Activated CD4-positive, CD25-positive, alpha-beta regulatory T cell treated with anti-CD3 and anti-CD28 coated beads, Interleukin-2, amount 50 U/mL, for 24 hours (primary cell): Measurements from ENCODE around the gene COPS3.
"Not testable (repeated sequence)": the region's sequence is repeated elsewhere in the genome, so short reads cannot be mapped to it uniquely, and the experiment has no call there.

Experiments
- ATAC-seq, 2 donors: fragments of 150-1000 bp; cut with Tn5 transposase; one replicate each; pipeline ENCODE4 v1.10.0; 2021; ENCODE audit warnings: mild to moderate bottlenecking in 1 of 2, moderate library complexity in 1 of 2

The COPS3 gene

GRCh38 chr17:17301659-17302058 is 20.6 kb upstream of the COPS3 start:
- not testable (repeated sequence) for ATAC-seq

- peak; percentile 44 to 49 for ATAC-seq
Measured at GRCh38 chr17:17300624-17301568, 19.9 kb upstream of the COPS3 start.

GRCh38 chr17:17298108-17298507 is 17.1 kb upstream of the COPS3 start:
- peak; percentile 36 to 55 for ATAC-seq

- no peak for ATAC-seq
Measured at GRCh38 chr17:17297217-17297616, 16.2 kb upstream of the COPS3 start.

GRCh38 chr17:17295141-17295540 is 14.1 kb upstream of the COPS3 start:
- ATAC-seq, result no peak

- no peak for ATAC-seq
Measured at GRCh38 chr17:17289701-17290100, 8.7 kb upstream of the COPS3 start.

- ATAC-seq, result no peak
Measured at GRCh38 chr17:17289086-17289485, 8.0 kb upstream of the COPS3 start.

- no peak for ATAC-seq
Measured at GRCh38 chr17:17285951-17286350, 4.9 kb upstream of the COPS3 start.

GRCh38 chr17:17279316-17279715 is 1.7 kb downstream of the COPS3 start:
- ATAC-seq, result no peak

- not testable (repeated sequence) for ATAC-seq
Measured at GRCh38 chr17:17277431-17277830, 3.6 kb downstream of the COPS3 start.

- no peak for ATAC-seq
Measured at GRCh38 chr17:17275971-17276370, 5.1 kb downstream of the COPS3 start.

GRCh38 chr17:17269926-17270773 is 10.9 kb downstream of the COPS3 start:
- ATAC-seq, result no peak

- no peak for ATAC-seq
Measured at GRCh38 chr17:17264430-17264829, 16.6 kb downstream of the COPS3 start.

GRCh38 chr17:17258998-17259397 is 22.0 kb downstream of the COPS3 start:
- no peak for ATAC-seq

GRCh38 chr17:17258011-17258410 is 23.0 kb downstream of the COPS3 start:
- ATAC-seq, result no peak

- ATAC-seq, result no peak
Measured at GRCh38 chr17:17256316-17256715, 24.7 kb downstream of the COPS3 start.

- ATAC-seq, result not testable (repeated sequence)
Measured at GRCh38 chr17:17255689-17256088, 25.4 kb downstream of the COPS3 start.

GRCh38 chr17:17254036-17254435 is 27.0 kb downstream of the COPS3 start:
- ATAC-seq, result no peak

- ATAC-seq, result no peak
Measured at GRCh38 chr17:17253406-17253805, 27.6 kb downstream of the COPS3 start.

- ATAC-seq, result no peak
Measured at GRCh38 chr17:17252149-17252661, 28.8 kb downstream of the COPS3 start.

GRCh38 chr17:17246879-17247278 is 34.2 kb downstream of the COPS3 start:
- no peak for ATAC-seq

GRCh38 chr17:17243163-17243562 is 37.9 kb downstream of the COPS3 start:
- no peak for ATAC-seq

GRCh38 chr17:17242246-17242645 is 38.8 kb downstream of the COPS3 start:
- no peak for ATAC-seq
